Astrocyte (in vitro differentiated cells and primary cell): ENCODE data around the gene IQGAP1. TPM values are rescaled to one million over a fixed set of nuclear protein-coding genes. Genes with fewer than 3 reads are reported as not detected.
A peak's percentile ranks its signal among the peaks of the same experiment; 100 is the strongest.

Experiments
- DNase-seq: peaks from one replicate; pipeline ENCODE4 v3.0.0-alpha.2; 2010; ENCODE audit warnings: low read depth
- FAIRE-seq: peaks from 2 replicates; lab custom pipeline; 2011; peaks lifted over from hg19 to GRCh38; lab: Jason Lieb, UNC
- H2AFZ ChIP-seq: 2 replicates; pipeline ENCODE4 v1.6.0; 2012; ENCODE audit warnings: low read depth, low read length, inconsistent platforms
- H3K27ac ChIP-seq: 2 replicates; pipeline ENCODE4 v1.5.1; 2011; ENCODE audit warnings: low read depth, low read length, inconsistent platforms
- H3K27me3 ChIP-seq: 2 replicates; pipeline ENCODE4 v1.6.0; 2011; ENCODE audit warnings: low read length, inconsistent platforms; ENCODE audit not compliant: insufficient read depth
- H3K36me3 ChIP-seq: 2 replicates; pipeline ENCODE4 v1.5.1; 2011; ENCODE audit warnings: low read length, inconsistent platforms; ENCODE audit not compliant: insufficient read depth
- H3K4me1 ChIP-seq: 2 replicates; pipeline ENCODE4 v1.5.1; 2011; ENCODE audit warnings: low read length, inconsistent platforms; ENCODE audit not compliant: insufficient read depth
- H3K4me2 ChIP-seq: 2 replicates; pipeline ENCODE4 v1.6.0; 2012; ENCODE audit warnings: low read length, inconsistent platforms
- H3K4me3 ChIP-seq: 2 replicates; pipeline ENCODE4 v1.5.1; 2011; ENCODE audit warnings: low read depth, mild to moderate bottlenecking, low read length, inconsistent platforms; ENCODE audit not compliant: insufficient read depth
- H3K79me2 ChIP-seq: 2 replicates; pipeline ENCODE4 v1.6.0; 2012; ENCODE audit warnings: mild to moderate bottlenecking, low read length, inconsistent platforms; ENCODE audit not compliant: insufficient read depth
- H3K9ac ChIP-seq: 2 replicates; pipeline ENCODE4 v1.6.0; 2012; ENCODE audit warnings: mild to moderate bottlenecking, low read length, inconsistent platforms
- H3K9me3 ChIP-seq: 2 replicates; pipeline ENCODE4 v1.5.1; 2012; ENCODE audit warnings: low read depth, mild to moderate bottlenecking, low read length, inconsistent platforms; ENCODE audit not compliant: insufficient read depth
- H4K20me1 ChIP-seq: 2 replicates; pipeline ENCODE4 v1.6.0; 2012; ENCODE audit warnings: low read length, inconsistent platforms; ENCODE audit not compliant: insufficient read depth
- H3K27ac Mint-ChIP-seq: one replicate; pipeline ENCODE4 v1.8.0; 2021; ENCODE audit warnings: mild to moderate bottlenecking, mixed read lengths; ENCODE audit not compliant: unreplicated experiment
- H3K27me3 Mint-ChIP-seq: one replicate; pipeline ENCODE4 v1.8.0; 2021; ENCODE audit warnings: low read depth, mixed read lengths; ENCODE audit not compliant: unreplicated experiment
- H3K36me3 Mint-ChIP-seq: one replicate; pipeline ENCODE4 v1.8.0; 2021; ENCODE audit warnings: low read depth, mixed read lengths; ENCODE audit not compliant: unreplicated experiment
- H3K4me1 Mint-ChIP-seq: one replicate; pipeline ENCODE4 v1.8.0; 2021; ENCODE audit warnings: low read depth, mixed read lengths; ENCODE audit not compliant: unreplicated experiment
- H3K4me3 Mint-ChIP-seq: one replicate; pipeline ENCODE4 v1.8.0; 2021; ENCODE audit warnings: mild to moderate bottlenecking, moderate library complexity, mixed read lengths; ENCODE audit not compliant: unreplicated experiment
- H3K9me3 Mint-ChIP-seq: one replicate; pipeline ENCODE4 v1.8.0; 2021; ENCODE audit warnings: mild to moderate bottlenecking, mixed read lengths; ENCODE audit not compliant: unreplicated experiment
- EZH2 ChIP-seq: IDR thresholded peaks from 2 replicates; pipeline ENCODE4 v1.6.1; 2012; ENCODE audit warnings: mild to moderate bottlenecking, low read length, inconsistent platforms; ENCODE audit not compliant: insufficient read depth
- total RNA-seq: library from RNA; stranded (reverse); gene quantifications from 2 replicates; pipeline ENCODE4 v1.2.1, GENCODE V29; 2021
- TF ChIP-seq, protein P1 (sequence below): IDR thresholded peaks from 2 replicates; pipeline ENCODE4 v1.5.1; 2011; ENCODE audit warnings: low read depth, mild to moderate bottlenecking, inconsistent platforms, low read length, moderate library complexity; ENCODE audit not compliant: insufficient read depth

Gene IQGAP1
- total RNA-seq, 1 donor from 2014 or later: 226 TPM

DNA sequence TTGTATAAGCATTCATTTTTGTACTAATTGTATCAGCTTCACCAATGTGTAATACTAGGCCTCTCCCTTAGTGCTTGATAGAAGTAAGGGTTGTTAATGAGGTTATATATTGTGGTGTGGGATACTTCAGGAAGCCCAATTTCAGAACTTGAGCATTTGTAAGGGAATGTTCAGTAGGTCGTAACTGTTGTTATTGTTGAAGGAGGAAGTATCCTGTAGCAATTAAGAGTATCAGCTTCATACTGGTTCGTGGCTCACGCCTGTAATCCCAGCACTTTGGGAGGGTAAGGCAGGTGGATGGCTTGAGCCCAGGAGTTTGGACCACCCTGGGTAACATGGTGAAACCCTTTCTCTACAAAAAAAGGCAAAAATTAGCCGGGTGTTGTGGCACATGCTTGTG lies 30.6 kb downstream of the IQGAP1 start:
- Histone ChIP-seq H4K20me1 (peaks cover 44% of the 10 kb centered on the region), H3K9me3 (no peaks in the 10 kb centered on the region), H3K4me2 (peak overlapping the region; percentile 80), H3K9ac (peak overlapping the region; percentile 33), H3K79me2 (peaks cover 97% of the 10 kb centered on the region), H3K27me3 (no peaks in the 10 kb centered on the region), H3K4me1 (peaks cover 43% of the 10 kb centered on the region), H2AFZ (no peak overlapping the region), H3K4me3 (no peak overlapping the region), H3K36me3 (no peaks in the 10 kb centered on the region), H3K27ac (peak overlapping the region; percentile 87)
- Mint-ChIP-seq H3K27ac (no peak overlapping the region), H3K36me3 (peaks cover 6% of the 10 kb centered on the region), H3K4me3 (no peak overlapping the region), H3K9me3 (peaks cover 3% of the 10 kb centered on the region), H3K27me3 (no peaks in the 10 kb centered on the region), H3K4me1 (peaks cover 49% of the 10 kb centered on the region)
- TF ChIP-seq EZH2: no peak
- TF ChIP-seq, protein P1, sequence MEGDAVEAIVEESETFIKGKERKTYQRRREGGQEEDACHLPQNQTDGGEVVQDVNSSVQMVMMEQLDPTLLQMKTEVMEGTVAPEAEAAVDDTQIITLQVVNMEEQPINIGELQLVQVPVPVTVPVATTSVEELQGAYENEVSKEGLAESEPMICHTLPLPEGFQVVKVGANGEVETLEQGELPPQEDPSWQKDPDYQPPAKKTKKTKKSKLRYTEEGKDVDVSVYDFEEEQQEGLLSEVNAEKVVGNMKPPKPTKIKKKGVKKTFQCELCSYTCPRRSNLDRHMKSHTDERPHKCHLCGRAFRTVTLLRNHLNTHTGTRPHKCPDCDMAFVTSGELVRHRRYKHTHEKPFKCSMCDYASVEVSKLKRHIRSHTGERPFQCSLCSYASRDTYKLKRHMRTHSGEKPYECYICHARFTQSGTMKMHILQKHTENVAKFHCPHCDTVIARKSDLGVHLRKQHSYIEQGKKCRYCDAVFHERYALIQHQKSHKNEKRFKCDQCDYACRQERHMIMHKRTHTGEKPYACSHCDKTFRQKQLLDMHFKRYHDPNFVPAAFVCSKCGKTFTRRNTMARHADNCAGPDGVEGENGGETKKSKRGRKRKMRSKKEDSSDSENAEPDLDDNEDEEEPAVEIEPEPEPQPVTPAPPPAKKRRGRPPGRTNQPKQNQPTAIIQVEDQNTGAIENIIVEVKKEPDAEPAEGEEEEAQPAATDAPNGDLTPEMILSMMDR: no peak
- FAIRE-seq: no peak
- DNase-seq: no peak

DNA sequence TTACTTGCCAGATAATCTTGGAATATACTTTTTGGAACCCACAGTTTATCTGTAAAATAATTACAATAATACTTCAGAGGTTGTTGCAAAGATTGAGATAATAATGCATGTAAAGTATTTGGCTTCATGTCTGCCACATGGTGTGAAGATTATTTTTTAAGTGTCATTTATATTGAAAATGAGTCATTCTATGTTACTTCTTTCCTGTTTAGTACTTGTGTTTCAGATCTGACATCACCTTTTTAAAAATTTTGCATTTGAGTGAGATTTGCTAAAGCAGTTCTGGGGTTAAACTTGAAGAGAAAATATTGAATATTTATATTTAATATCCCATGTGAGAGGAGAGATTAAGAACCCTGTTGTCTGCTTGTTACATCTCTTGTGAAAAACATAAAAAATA lies 31.2 kb downstream of the IQGAP1 start:
- Mint-ChIP-seq H3K4me1 (peaks cover 50% of the 10 kb centered on the region), H3K36me3 (peaks cover 6% of the 10 kb centered on the region), H3K27ac (peak overlapping the region; percentile 67), H3K4me3 (peak overlapping the region; percentile 15), H3K9me3 (peaks cover 3% of the 10 kb centered on the region), H3K27me3 (no peaks in the 10 kb centered on the region)
- Histone ChIP-seq H3K4me3 (no peak overlapping the region), H2AFZ (no peak overlapping the region), H3K4me2 (peak overlapping the region; percentile 80), H3K27ac (peak overlapping the region; percentile 87), H3K9me3 (no peaks in the 10 kb centered on the region), H3K9ac (peak overlapping the region; percentile 68), H3K4me1 (peaks cover 39% of the 10 kb centered on the region), H4K20me1 (peaks cover 47% of the 10 kb centered on the region), H3K27me3 (no peaks in the 10 kb centered on the region), H3K79me2 (peaks cover 97% of the 10 kb centered on the region), H3K36me3 (no peaks in the 10 kb centered on the region)
- DNase-seq: no peak
- no peak for FAIRE-seq
- TF ChIP-seq, protein P1: no peak
- no peak for TF ChIP-seq EZH2

DNA sequence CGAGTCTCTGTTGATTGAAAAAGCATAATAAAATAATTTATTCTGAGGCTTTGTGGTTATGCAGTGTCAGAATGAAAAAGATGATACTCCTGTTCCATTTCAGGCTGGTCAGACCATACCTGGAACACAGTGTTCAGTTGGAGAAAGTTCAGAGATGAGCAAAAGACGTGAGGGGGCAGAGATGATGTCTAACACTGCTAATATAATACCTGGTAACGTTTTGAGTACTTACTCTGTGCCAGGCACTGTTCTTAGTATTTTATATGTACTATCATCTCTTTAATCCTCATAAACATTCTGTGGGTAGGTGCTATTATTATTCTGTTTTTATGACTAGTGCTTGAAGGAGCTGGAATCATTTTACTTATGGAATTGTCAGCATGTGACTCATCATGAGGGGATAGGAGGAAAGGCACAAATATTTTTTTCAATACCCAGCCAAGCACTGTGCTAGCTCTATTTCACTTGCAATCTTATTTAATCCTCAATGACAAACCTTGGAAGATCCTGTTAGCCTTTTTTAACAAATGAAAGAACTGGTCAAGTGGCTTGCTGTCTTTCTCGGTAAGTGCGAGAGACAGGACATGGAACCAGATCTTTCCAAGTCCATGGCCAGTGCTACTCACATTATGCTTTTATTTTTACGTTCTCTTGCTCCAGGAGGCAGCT lies 31.8 kb downstream of the IQGAP1 start:
- no peak for FAIRE-seq
- Mint-ChIP-seq H3K27ac (peak overlapping the region; percentile 67), H3K4me1 (peaks cover 45% of the 10 kb centered on the region), H3K36me3 (peaks cover 6% of the 10 kb centered on the region), H3K4me3 (no peak overlapping the region), H3K27me3 (no peaks in the 10 kb centered on the region), H3K9me3 (peaks cover 3% of the 10 kb centered on the region)
- peak overlapping the region; percentile 68 for H3K9ac ChIP-seq
- H3K27me3 ChIP-seq: no peaks in the 10 kb centered on the region
- H3K9me3 ChIP-seq: no peaks in the 10 kb centered on the region
- peak; percentile 90 for DNase-seq
- H3K4me2 ChIP-seq: peak overlapping the region; percentile 80
- peak overlapping the region; percentile 19 for H3K4me3 ChIP-seq
- H2AFZ ChIP-seq: no peak overlapping the region
- H3K4me1 ChIP-seq: peaks cover 34% of the 10 kb centered on the region
- peak overlapping the region; percentile 87 for H3K27ac ChIP-seq
- no peaks in the 10 kb centered on the region for H3K36me3 ChIP-seq
- H3K79me2 ChIP-seq: peaks cover 97% of the 10 kb centered on the region
- TF ChIP-seq, protein P1: no peak
- TF ChIP-seq EZH2: no peak
- H4K20me1 ChIP-seq: peaks cover 46% of the 10 kb centered on the region
